ENCODE data around the gene CTTNBP2.

Gene CTTNBP2

DNA sequence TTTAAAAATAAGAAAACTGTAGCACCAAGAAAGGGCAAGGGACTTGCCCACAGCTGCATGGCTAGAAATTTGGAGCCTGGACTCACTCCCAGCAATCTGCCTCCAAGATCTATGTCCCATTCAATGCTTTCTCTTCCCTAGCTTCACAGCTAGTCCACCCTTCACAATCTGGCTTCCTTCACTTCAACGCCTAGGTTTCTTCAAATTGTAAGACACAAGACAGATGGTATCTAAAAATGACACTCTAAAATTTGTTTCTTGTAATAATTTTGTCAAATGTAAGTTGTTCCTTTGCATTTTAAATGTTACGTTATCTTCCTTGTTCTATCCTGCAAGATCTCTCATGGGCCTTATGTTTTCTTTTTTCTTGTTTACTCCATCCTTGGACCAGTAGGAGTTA lies 48.6 kb downstream of the CTTNBP2 start:
- DNase-seq = no peak

DNA sequence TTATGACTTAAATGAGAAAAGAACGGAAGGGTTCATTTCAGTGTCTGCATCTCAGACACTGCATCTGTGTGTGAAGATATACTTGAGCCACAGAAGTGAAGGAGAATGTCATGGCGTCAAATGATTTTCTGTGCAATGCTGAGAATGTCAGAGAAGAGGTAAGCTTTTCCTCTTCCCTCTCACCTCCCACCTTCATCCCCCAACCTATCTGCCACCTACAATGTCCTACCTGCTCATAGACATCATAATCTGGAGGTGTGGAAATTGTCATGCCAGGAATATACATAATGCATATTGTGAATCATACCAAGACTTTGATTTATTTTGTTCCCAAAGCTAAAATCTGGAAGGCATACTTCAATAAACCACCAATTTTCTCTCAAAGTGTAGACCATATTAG lies 53.7 kb downstream of the CTTNBP2 start:
- no peak for DNase-seq

DNA sequence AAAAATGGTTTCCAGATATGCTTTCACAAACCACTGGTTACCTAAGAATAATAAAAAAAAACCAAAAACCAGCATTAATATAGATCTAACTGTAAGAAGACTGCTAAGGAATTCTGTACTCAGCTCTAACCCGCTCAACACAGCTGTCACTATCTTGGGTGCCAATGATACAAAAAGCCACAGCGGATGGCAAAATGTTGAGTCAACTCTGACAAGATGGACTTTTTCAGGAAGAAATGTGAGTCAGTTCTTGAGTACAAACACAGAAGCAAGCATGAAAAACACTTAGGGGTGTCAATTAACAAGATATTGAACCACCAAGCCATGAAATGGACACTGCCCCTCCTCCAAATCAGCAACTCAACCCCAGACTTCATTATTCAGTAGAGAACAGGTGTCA lies 55.0 kb downstream of the CTTNBP2 start:
- no peak for DNase-seq

DNA sequence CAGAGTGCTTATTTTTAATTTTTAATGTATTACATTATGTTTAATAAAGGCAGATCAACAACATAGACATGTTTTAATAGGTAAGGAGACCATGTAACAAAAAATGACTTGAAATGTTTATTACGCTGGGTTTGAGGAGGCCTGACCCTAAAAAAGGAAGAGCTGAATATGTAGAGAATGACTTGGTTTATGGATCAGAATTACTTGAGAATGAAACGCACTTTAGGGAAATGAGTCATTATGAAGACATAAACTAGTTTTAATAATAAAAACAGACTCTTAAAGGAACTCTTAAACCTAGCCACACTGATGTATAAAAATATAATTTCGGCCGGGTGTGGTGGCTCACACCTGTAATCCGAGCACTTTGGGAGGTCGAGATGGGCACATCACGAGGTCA lies 56.5 kb downstream of the CTTNBP2 start:
- DNase-seq = no peak

DNA sequence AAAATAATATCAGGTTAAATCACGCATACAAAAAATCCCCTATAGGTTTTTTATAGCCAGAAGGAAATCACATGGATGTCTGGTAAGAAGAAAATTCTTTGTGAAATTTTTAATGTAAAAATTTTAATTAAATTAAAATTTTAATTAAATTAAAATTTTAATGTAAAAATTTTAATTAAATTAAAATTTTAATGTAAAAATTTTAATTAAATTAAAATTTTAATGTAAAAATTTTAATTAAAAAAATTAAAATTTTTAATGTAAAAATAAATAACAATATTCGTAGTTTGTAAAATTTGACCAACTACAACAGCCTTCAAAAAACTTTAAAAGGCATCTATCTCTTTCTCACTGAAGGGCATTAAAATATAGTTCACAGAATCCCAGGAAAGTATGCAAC lies 61.5 kb downstream of the CTTNBP2 start:
- no peak for DNase-seq

DNA sequence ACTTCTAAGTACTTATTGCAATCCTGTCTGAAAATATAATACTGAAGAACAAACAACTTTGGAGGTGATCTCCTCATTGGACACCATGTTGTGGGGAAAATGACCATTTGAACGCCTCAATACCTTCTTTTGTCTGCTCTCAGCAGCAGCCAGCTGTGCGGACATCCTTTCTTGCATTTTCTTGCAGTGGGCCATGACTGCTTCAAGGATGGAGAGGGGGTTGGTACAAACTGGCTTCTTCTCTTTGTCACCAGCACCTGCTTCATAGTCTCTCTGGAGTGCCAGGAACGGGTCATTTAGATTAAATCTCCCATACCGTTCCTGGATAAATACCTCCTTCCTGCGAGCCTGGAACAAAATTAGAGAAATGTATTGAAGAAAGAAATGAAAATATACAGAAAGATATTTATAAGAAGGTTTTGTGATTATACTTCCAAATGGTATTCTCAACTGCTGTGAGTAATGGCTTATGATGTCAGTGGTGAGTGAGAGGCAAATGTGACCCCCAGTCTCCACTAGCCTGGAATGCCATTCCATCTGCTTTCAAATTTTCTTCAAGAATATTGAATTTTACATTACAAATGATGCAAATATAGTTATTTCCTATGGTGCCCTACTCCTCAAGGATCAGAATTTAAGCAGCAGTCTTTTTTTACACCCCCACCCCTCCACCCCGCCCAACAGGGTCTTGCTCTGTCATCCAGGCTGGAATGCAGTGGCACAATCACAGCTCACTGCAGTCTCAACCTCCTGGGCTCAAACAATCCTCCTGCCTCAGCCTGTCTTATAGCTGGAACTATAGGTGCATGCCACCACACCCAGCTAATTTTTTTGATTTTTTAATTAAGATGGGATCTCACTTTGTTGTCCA lies 62.4 kb downstream of the CTTNBP2 start:
- DNase-seq = no peak

DNA sequence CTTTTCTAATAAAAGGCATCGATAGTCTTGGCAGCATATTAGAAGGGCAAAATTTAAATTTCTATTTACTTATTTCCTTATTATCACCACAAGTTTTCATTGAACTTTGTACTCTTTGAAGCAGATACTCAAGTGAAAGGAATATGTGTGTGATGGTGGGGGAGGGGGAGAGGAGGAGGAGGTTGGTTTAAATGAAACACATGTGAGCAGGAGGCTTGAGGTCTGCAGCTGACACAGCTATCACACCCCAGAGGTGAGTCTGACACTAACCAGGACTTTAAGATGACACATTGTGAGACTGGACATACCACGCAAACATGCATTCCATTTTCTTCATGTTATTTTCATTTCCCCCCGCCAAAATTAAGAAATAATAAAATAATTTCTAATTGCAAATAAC lies 63.3 kb downstream of the CTTNBP2 start:
- DNase-seq = no peak

DNA sequence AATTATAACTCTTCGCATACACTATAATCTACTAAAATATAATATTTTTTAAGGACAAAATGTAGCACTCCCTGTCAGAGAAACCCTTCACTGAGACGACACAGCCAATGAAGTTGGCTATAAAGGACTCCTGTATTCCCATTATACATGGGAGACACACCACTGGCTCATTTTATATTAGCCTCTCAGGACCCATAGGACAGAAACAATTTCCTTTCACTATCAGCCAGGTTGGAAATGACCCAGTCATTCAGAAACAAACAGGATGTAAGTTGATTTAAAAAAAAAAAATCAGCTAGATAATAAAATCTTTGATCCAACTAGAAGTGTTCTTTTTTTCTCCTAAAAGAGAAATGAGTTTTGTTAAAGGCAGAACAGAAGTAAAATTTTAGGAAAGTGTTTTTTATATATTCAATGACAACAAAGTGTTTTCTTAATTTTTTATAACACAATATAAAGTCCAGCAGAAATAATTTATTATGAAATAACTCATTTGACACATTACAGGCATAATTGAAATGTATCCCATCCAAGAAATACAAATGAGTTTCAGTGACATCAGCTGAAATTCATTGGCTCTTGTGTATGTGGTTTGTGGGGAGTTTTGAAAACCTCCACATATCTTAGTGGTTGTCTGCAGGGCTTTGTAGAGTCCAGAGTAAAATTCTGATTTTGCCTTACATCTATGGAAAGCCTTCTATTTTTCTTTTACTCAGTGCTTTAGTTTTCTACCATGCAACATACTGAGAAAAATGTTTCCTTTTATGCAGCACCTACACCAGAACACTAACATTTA lies 64.1 kb downstream of the CTTNBP2 start:
- peak in 1 of 2 experiments; percentile 53 for DNase-seq

DNA sequence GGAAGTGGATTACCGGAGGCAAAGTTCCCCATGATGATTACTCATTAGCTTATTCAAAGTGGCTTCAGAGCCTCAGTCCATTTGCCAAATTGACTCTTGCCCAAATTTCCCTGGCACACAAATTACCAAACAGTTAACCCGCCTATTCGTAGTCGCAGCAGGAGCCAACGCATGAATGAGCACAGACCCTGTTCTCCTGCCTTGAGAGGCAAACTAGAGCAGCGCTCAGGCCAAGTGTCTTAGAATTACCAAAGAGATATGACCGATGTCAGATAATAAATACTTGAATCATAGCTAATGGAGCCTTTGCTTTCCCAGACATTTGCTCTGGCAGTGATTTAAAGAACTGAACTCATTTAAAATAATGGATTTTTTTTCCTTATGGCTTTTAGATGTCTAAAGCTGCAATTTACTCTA lies 64.9 kb downstream of the CTTNBP2 start:
- peak; percentile 79 to 97 for DNase-seq

DNA sequence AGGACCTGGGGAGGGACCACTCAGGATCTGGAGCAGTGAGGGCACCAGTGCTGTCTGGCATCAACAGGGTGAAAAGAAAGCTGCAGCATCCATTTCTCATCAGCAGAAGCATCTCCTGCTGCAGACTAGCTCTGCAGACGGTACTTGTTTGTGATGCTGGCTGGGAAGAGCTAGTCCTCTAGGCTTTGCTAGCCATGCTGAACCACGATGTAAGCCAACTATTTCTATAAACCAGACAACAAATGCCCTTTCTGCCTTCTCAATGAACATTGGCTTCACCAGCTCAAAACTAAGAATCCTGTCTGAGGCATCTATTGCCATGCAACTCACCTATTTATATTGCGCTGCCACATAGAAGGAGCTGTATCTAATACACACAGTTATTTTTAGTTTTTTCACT lies 65.6 kb downstream of the CTTNBP2 start:
- no peak for DNase-seq

DNA sequence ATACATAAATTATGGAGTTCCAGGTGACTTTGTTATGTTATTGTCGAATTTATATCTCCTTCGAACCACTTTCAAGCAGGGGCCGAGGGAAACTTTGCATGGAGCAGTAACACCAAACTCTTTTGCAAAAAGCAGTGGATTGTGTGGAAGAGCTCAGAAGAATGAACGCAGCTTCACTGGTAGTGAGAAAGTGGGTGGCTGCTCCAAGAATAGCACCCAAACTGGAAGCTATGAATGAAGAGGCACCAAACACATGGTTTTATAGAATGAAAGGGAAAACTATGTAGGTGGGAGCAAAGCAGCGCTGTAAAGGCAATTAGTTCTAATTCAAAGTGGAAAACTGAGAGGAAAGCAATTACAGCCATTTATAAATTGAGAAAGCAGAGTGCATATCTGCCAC lies 67.2 kb downstream of the CTTNBP2 start:
- no peak for DNase-seq

DNA sequence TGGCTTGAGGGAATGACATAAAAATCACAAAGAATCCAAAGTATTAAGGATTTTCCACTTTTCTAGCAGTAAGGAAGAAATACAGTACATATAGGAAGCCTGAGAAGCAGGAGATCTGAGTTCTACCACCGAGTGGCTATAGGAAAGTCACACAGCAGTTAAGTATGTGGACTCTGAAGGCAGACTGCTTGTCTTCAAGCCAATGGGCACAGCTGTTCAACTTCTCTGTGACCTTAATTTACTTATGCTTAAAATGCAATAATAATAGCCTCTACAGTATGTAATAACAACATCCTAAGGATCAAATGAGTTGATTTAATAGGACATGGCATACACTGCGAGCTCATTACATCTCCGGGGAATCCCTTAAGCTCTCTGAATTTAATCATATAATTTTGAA lies 68.0 kb downstream of the CTTNBP2 start:
- peak in 1 of 2 experiments; percentile 11 for DNase-seq

DNA sequence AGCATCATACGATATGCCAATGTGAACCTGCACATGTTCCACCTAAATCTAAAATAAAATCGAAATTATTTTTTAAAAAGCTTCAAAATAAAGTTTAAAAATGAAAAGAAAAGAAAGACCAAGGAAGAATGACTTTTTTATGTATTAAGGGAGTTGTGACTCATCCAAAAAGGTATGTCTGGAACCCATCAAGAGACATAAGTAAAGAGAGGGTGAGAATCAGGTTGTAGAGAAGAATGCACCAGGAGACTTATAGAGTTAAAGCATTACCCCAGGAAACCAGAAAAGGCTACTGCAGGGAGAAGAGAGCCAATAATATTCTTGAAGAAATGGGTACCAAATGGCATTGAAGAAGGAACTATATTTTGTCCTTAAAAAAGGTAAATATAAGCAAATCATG lies 69.8 kb downstream of the CTTNBP2 start:
- DNase-seq = no peak

DNA sequence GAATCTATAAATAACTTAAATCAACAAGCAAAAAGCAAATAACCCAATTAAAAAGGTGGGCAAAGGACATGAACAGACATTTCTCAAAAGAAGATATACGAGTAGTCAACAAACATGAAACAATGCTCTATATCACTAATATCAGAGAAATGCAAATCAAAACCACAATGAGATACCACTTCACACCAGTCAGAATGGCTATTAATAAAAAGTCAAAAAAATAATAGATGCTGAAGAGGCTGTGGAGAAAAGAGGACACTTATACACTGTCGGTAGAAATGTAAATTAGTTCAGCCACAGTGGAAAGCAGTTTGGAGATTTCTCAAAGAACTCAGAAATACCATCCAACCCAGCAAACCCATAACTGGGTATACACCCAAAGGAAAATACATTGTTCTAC lies 70.6 kb downstream of the CTTNBP2 start:
- DNase-seq = no peak

DNA sequence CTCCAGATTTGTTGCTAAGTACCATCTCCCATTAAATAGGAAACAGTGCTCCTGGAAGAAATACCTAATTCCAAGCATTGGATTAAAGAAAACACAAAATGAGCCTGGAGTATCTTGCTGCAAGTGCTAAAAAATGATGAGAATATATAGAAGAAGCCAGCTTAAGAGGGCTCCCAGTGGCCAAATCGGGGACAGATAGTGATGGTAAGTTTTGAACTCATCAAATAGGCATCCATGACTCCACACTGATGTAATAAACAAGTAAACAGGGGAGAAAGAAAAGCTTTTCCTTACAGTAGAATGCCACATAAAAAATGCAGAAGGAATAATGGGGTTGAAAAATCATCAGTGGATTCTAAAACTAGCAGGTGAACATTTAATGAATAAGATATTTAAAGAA lies 72.4 kb downstream of the CTTNBP2 start:
- no peak for DNase-seq

DNA sequence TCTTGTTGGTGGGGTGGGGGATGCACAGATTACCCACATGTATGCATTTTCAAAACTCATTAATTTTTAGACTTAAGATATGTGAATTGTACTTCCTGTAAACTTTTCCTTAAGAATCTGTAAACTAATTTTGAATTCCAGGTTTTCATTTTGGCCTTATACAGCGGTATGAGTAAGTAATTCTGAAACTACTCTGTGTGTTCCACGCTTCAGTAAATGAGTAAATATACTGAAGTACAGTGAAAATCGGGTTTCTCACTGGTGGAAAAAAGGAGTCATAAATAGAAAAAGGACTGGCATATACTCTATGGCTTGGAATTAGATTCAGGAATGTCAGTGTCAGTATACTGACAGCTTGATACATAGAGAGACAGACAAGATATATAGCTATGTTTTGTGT lies 72.8 kb downstream of the CTTNBP2 start:
- DNase-seq = no peak

DNA sequence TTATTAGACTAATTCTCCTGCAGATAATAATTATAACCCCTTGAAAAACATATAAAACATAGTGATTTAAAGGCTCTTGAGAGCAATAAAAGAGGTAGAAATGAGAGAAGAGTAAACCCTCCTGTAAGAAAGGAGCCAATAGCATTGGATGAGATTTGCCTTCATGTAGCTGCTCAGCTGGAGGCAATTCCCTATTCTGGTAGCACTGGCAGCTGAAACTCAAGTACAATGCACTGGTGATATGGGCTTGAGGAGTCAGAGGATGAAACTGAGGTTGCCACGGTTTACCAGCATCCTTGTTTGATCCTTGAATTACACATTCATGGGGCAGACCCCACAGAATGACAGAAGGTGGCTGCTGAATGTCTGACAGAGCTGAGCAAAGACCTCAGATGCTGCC lies 76.4 kb downstream of the CTTNBP2 start:
- DNase-seq = no peak

DNA sequence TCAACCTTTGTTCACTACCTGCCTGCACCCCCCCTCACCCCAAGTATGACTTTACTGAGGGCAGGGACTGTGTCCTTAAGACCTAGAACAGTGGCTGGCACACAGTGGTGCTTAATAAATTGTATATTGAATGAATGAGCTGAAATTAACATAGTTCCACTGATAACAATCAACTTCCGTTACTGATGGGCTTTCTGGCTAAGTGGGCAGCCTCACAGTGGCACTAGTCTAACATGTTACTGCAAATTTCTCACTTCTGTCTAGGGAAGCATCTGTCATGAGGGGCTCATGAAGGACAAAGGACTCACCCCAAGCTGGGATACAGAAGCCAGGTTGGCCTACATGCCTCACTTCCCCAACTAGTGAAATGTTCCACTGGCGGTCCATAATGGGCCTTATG lies 79.3 kb downstream of the CTTNBP2 start:
- DNase-seq = no peak

DNA sequence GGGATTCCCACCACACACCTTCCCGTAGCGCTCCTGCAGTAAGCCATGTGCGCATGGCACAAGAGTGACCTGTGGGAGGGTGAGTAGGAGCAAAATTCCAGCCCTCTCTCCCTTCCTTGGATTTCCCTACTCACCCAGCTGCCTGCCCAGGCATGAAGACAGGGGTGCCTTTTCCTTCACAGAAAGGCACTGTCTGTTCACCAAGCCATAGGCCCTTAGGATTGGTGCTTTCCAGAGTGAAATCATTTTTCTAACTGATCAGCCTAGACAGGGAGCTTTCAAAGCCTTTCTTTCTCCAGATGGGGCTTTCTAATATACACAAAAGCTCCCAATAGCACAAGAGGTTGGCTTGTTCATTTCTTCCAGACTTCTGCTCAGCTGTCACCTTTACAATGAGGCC lies 79.7 kb downstream of the CTTNBP2 start:
- no peak for DNase-seq

DNA sequence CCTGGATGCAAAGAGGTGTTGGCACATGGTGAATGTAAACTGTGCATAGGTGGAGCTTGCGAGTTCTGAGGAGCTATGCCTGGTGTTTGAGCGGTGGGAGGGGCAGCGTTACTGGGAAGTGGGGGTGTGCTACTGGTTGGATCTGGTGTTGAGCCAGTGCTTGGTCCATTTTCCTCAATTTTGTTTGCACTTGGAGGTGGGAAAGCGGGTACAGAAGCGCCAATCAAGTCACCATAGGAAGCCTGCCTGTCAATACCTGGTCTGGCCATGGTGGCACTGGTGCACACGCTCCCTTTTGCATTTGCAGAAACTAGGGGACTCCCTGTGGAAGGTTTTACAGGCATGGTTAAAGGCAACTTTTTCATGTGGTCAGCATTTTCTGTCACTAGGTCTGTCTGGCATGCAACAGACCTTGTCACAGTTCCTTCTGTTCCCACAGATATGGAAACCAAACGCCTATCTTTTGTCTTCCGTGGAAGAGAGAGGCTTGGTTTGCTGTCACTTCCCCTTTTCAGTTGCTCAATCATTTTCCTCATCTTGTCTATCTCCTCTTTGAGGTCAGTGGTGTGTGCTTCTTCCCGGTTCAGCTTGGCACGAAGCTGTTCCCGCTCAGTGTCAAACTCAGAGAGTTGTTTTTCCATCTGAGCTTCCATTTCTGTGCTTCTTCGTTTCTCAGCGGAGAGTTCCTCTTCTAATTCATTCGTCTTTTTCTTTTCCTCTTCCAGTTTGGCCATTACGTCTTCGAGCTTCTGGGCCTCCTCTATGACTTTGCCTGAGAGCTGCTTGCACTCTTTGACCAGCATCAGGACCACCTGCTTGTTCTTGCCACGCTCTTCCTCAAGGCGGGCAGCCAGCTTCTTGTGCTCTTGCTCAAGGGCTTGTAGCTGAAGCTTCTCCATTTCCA lies 81.1 kb downstream of the CTTNBP2 start:
- no peak for DNase-seq

DNA sequence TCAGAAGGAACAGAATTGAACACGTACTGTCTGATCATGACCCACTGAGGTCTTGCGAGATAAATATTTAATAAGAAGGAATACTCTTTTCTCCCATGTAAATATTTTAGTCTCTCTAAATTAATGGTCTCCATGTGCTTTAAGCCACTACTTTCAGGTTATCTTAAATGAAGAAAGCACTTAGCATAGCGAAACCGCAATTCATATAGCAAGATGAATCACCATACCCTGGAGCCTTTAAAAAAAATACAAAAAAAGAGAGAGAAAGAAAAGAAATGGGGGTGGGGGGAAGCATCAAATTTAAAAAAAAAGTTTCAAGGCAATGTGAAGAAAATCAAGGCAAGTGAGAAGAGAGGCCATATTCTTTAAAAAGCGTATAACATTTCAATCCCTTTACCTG lies 82.5 kb downstream of the CTTNBP2 start:
- DNase-seq = no peak

DNA sequence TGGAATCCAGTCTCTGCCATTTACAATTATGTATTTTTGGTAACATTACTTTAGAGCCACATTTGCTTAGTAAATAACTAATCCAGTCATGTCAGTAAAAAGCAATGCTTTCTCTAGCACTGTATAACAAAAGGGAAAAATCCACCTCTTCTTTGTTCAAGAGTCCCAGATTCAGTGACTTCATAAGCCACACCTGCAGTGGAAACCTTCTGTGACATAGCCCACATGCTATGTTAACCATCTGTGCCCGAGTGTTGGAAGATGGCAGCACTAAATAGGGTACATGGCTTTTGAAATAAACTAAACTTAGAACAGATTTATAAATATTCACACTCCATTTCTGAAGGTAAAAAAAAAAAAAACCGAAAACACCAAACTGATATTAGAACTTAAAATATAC lies 83.0 kb downstream of the CTTNBP2 start:
- no peak for DNase-seq

DNA sequence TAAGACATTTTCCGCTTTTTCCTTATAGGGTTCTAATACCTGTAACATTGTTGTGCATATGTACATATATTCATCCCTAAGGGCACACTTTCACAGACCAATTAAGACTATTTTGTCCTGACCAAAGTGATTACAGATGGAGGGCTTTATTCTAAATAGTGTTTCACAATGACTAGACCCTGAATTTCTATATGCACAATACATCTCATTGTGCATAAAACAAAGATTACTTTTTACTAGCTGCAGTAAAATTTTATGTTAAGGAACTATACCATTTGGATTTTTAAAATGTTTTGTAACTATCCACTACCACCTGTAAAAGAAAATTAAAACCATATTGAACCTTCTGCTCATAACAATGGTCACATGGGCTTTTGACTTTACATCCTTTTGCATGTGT lies 87.8 kb downstream of the CTTNBP2 start:
- no peak for DNase-seq
